HCT116 (cell line): ENCODE measurements around the gene FBXO24. TPM values are rescaled to one million over a fixed set of nuclear protein-coding genes. Genes with fewer than 3 reads are reported as not detected.

ENCODE experiments used
- ATAC-seq: fragments of 200-7000 bp; cut with Tn5 transposase; 2 replicates; pipeline ENCODE4 v1.9.1; 2020; ENCODE audit warnings: mild to moderate bottlenecking, moderate library complexity
- BruUV-seq: library from RNA; stranded (reverse); fragments of 400-500 nt; replicated peaks from 2 replicates; lab custom pipeline; 2021; lab: Mats Ljungman, UMichigan
- CTCF ChIA-PET: fragments of 300-600 bp; sonication (Branson Sonifier 250); formaldehyde crosslinking; loops from one replicate; lab custom pipeline; 2021; ENCODE audit warnings: antibody characterized with exemption; lab: Charles Lee
- POLR2A ChIA-PET: fragments of 300-600, 350-600 bp; sonication (Branson Sonifier 250); formaldehyde crosslinking; loops from one replicate; lab custom pipeline; 2021; ENCODE audit warnings: antibody characterized with exemption; lab: Charles Lee
- RAD21 ChIA-PET, 2 experiments: fragments of 300-600 bp; sonication (Branson Sonifier 250); formaldehyde crosslinking; loops; one replicate each; lab custom pipeline; 2023; ENCODE audit warnings: low total read pairs in 2 of 2; ENCODE audit not compliant: uncharacterized antibody in 2 of 2, unreplicated experiment in 2 of 2, low non-redundant PET in 1 of 2; lab: Charles Lee
- DNase-seq: peaks from one replicate; pipeline ENCODE4 v3.0.0-alpha.2; 2010; ENCODE audit warnings: low read depth, low spot score
- H2AFZ ChIP-seq: fragments of 200-600 bp; shearing (Covaris generic), sonication (generic); 2 replicates; pipeline ENCODE4 v1.6.1; 2017; ENCODE audit warnings: low read depth, mixed run types, mixed read lengths, antibody characterized with exemption, low read length; ENCODE audit not compliant: poor library complexity, severe bottlenecking
- H3K27ac ChIP-seq: 2 replicates; pipeline ENCODE4 v1.5.1; 2012; ENCODE audit warnings: low read depth, low read length
- H3K27me3 ChIP-seq: fragments of 200-600 bp; sonication (generic); 2 replicates; pipeline ENCODE4 v1.6.1; 2016; ENCODE audit warnings: mixed run types, low read length, mixed read lengths; ENCODE audit not compliant: insufficient read depth
- H3K36me3 ChIP-seq, 2 experiments: fragments of 200-500 bp in 1 of 2; fragments of 200-600 bp in 1 of 2; sonication (Bioruptor generic) in 1 of 2; sonication (generic) in 1 of 2; 2 replicates each; pipeline versions ENCODE4 v1.5.1 to v1.6.1; 2014 to 2016; ENCODE audit warnings: low read length in 2 of 2, inconsistent platforms in 1 of 2, mixed read lengths in 1 of 2, mixed run types in 1 of 2; ENCODE audit not compliant: insufficient read depth in 2 of 2, control insufficient read depth in 1 of 2
- H3K4me1 ChIP-seq, 2 experiments: fragments of 200-600 bp in 1 of 2; sonication (generic) in 1 of 2; 2 replicates each; pipeline versions ENCODE4 v1.5.1 to v1.6.1; 2012 to 2017; ENCODE audit warnings: low read length in 2 of 2, inconsistent platforms in 1 of 2, mild to moderate bottlenecking in 1 of 2, mixed read lengths in 1 of 2, mixed run types in 1 of 2, moderate library complexity in 1 of 2; ENCODE audit not compliant: insufficient read depth in 2 of 2, control insufficient read depth in 1 of 2
- H3K4me2 ChIP-seq: fragments of 200-600 bp; sonication (generic); 2 replicates; pipeline ENCODE4 v1.6.1; 2017; ENCODE audit warnings: mixed run types, low read length, mixed read lengths
- H3K4me3 ChIP-seq, 2 experiments: fragments of 200-600 bp in 1 of 2; sonication (generic) in 1 of 2; replicated peaks in 1 of 2; 2 replicates each; pipeline ENCODE4 v1.5.1; 2011 to 2016; ENCODE audit warnings: low read length in 2 of 2, control low read depth in 1 of 2, low read depth in 1 of 2, mild to moderate bottlenecking in 1 of 2, mixed read lengths in 1 of 2, mixed run types in 1 of 2
- H3K79me2 ChIP-seq: fragments of 200-600 bp; sonication (generic); 2 replicates; pipeline ENCODE4 v1.6.1; 2017; ENCODE audit warnings: mild to moderate bottlenecking, mixed run types, low read length, moderate library complexity, mixed read lengths; ENCODE audit not compliant: insufficient read depth
- H3K9ac ChIP-seq: fragments of 200-600 bp; sonication (generic); 2 replicates; pipeline ENCODE4 v1.6.1; 2016; ENCODE audit warnings: low read length, mixed read lengths
- H3K9me2 ChIP-seq: fragments of 200-600 bp; sonication (generic), shearing (Covaris generic); 2 replicates; pipeline ENCODE4 v1.6.1; 2017; ENCODE audit warnings: mixed run types, mild to moderate bottlenecking, moderate library complexity; ENCODE audit not compliant: insufficient read depth
- H3K9me3 ChIP-seq, 2 experiments: fragments of 200-500 bp in 1 of 2; fragments of 200-600 bp in 1 of 2; sonication (Bioruptor generic) in 1 of 2; sonication (generic) in 1 of 2; 2 replicates each; pipeline ENCODE4 v1.6.1; 2014 to 2017; ENCODE audit warnings: low read length in 2 of 2, mixed read lengths in 2 of 2, inconsistent platforms in 1 of 2, low read depth in 1 of 2, mild to moderate bottlenecking in 1 of 2, mixed run types in 1 of 2, moderate library complexity in 1 of 2; ENCODE audit not compliant: control insufficient read depth in 1 of 2, insufficient read depth in 1 of 2
- H4K20me1 ChIP-seq: fragments of 200-600 bp; sonication (generic), shearing (Covaris generic); 2 replicates; pipeline ENCODE4 v1.6.1; 2017; ENCODE audit warnings: mixed run types, mild to moderate bottlenecking, moderate library complexity; ENCODE audit not compliant: insufficient read depth
- EGR1 ChIP-seq: IDR thresholded peaks from 2 replicates; pipeline ENCODE4 v1.6.1; 2012; ENCODE audit warnings: low read depth
- ELF1 ChIP-seq: IDR thresholded peaks from 2 replicates; pipeline ENCODE4 v1.6.1; 2012; ENCODE audit warnings: low read depth, borderline replicate concordance
- JUND ChIP-seq: IDR thresholded peaks from 2 replicates; pipeline ENCODE4 v1.6.1; 2012
- POLR2AphosphoS5 ChIP-seq: IDR thresholded peaks from 2 replicates; pipeline ENCODE4 v1.6.1; 2011; ENCODE audit warnings: mild to moderate bottlenecking, low read depth, low read length, moderate library complexity
- SIN3A ChIP-seq: IDR thresholded peaks from 2 replicates; pipeline ENCODE4 v1.6.1; 2012; ENCODE audit warnings: low read depth
- SRF ChIP-seq: IDR thresholded peaks from 2 replicates; pipeline ENCODE4 v1.6.1; 2012; ENCODE audit warnings: low read depth
- TCF7L2 ChIP-seq: IDR thresholded peaks from 2 replicates; pipeline ENCODE4 v1.7.0; 2011; ENCODE audit warnings: borderline replicate concordance, inconsistent platforms; ENCODE audit not compliant: insufficient read depth, insufficient read length; ENCODE audit errors: extremely low read depth
- ZBTB33 ChIP-seq: IDR thresholded peaks from 2 replicates; pipeline ENCODE4 v1.6.1; 2011; ENCODE audit warnings: mild to moderate bottlenecking, low read length, moderate library complexity; ENCODE audit not compliant: insufficient replicate concordance; ENCODE audit errors: extremely low read depth
- ZFX ChIP-seq: fragments of 450-650 bp; IDR thresholded peaks from 2 replicates; pipeline ENCODE4 v1.6.1; 2017
- intact Hi-C: fragments of 100-400 bp; cut with micrococcal nuclease; formaldehyde crosslinking; loops from 2 replicates; pipeline ENCODE4 v1.10.0; 2022
- total RNA-seq: library from RNA; stranded (reverse); gene quantifications from one replicate; pipeline ENCODE4 v1.2.1, GENCODE V29; 2021; ENCODE audit not compliant: unreplicated experiment

The FBXO24 gene
- total RNA-seq, 1 experiment from 2014 or later, result 2.1 TPM

GRCh38 chr7:100591596-100591995 is 5.5 kb downstream of the FBXO24 start:
- H3K4me1 ChIP-seq, result peaks cover 0 to 5% of the 10 kb centered on the region in 2 experiments; a peak in 3 of 4 replicates
- DNase-seq (no peak), ATAC-seq (no peak)
- no peak overlapping the region for H3K9ac ChIP-seq
- TF ChIP-seq POLR2AphosphoS5 (no peak), ZBTB33 (no peak)
- CTCF ChIA-PET, result no interaction called here
- no peak overlapping the region for H3K4me2 ChIP-seq
- H3K4me3 ChIP-seq, result no peak overlapping the region
- H3K36me3 ChIP-seq, result no peaks in the 10 kb centered on the region
- no peak overlapping the region for H2AFZ ChIP-seq
- H3K79me2 ChIP-seq, result no peaks in the 10 kb centered on the region
- H3K9me2 ChIP-seq, result no peaks in the 10 kb centered on the region
- H3K27ac ChIP-seq, result no peak overlapping the region
- H3K27me3 ChIP-seq, result no peaks in the 10 kb centered on the region
- H4K20me1 ChIP-seq, result no peaks in the 10 kb centered on the region
- H3K9me3 ChIP-seq, result no peaks in the 10 kb centered on the region
- POLR2A ChIA-PET, result no interaction called here
- intact Hi-C loops, result no loop called here
- RAD21 ChIA-PET, result interaction anchor here in 1 of 2 experiments (1.0 kb wide), 1 partner anchor 18 kb away, joined by 3 read pairs; no protein-coding TSS in a partner anchor
- BruUV-seq, result no TSS peak

- no peak for DNase-seq
- no peaks in the 10 kb centered on the region for H3K4me1 ChIP-seq
These were observed 9.1 kb downstream of the FBXO24 start for GRCh38 chr7:100595188-100595587.

More at GRCh38 chr7:100595188-100595587, 9.1 kb downstream of the FBXO24 start:
- no peaks in the 10 kb centered on the region for H4K20me1 ChIP-seq
- RAD21 ChIA-PET, result no interaction called here
- H3K4me3 ChIP-seq, result no peak overlapping the region
- H3K9me3 ChIP-seq, result no peaks in the 10 kb centered on the region
- POLR2A ChIA-PET, result no interaction called here
- ATAC-seq, result no peak
- no peak overlapping the region for H3K9ac ChIP-seq
- no peak overlapping the region for H3K27ac ChIP-seq
- TF ChIP-seq SRF (no peak), TCF7L2 (no peak), SIN3A (no peak), JUND (no peak), EGR1 (no peak), ZFX (no peak), ELF1 (no peak)
- H3K9me2 ChIP-seq, result no peaks in the 10 kb centered on the region
- H3K27me3 ChIP-seq, result no peaks in the 10 kb centered on the region
- no peaks in the 10 kb centered on the region for H3K36me3 ChIP-seq
- CTCF ChIA-PET, result no interaction called here
- no peaks in the 10 kb centered on the region for H3K79me2 ChIP-seq
- H3K4me2 ChIP-seq, result no peak overlapping the region
- no peak overlapping the region for H2AFZ ChIP-seq
- intact Hi-C loops, result no loop called here
- no TSS peak for BruUV-seq
